ENCODE data around the gene MPP2. TPM values are rescaled to one million over a fixed set of nuclear protein-coding genes. Genes with fewer than 3 reads are reported as not detected.

MPP2 gene
- total RNA-seq, 1 donor from 2014 or later, result not detected

- Mint-ChIP-seq H3K4me3 (no peak overlapping the region), H3K4me1 (peaks cover 8% of the 10 kb centered on the region), H3K27ac (no peak overlapping the region), H3K36me3 (ENCODE audit: low read depth) (no peaks in the 10 kb centered on the region), H3K9me3 (no peaks in the 10 kb centered on the region), H3K27me3 (peaks cover 20% of the 10 kb centered on the region)
- no peak for ATAC-seq (ENCODE audit: low read depth)
- ChIA-PET CTCF (interaction anchor here (1.1 kb wide), 1 partner anchor 29 kb away, joined by 3 read pairs; no protein-coding TSS in a partner anchor), POLR2A (interaction anchor here (0.6 kb wide), 1 partner anchor 237 kb away, joined by 8 read pairs; no protein-coding TSS in a partner anchor)
- intact Hi-C loops (cut with micrococcal nuclease), result loop anchor here (2.0 kb wide), 1 partner anchor 60 kb away; no protein-coding TSS in a partner anchor
- TF ChIP-seq, protein P1, sequence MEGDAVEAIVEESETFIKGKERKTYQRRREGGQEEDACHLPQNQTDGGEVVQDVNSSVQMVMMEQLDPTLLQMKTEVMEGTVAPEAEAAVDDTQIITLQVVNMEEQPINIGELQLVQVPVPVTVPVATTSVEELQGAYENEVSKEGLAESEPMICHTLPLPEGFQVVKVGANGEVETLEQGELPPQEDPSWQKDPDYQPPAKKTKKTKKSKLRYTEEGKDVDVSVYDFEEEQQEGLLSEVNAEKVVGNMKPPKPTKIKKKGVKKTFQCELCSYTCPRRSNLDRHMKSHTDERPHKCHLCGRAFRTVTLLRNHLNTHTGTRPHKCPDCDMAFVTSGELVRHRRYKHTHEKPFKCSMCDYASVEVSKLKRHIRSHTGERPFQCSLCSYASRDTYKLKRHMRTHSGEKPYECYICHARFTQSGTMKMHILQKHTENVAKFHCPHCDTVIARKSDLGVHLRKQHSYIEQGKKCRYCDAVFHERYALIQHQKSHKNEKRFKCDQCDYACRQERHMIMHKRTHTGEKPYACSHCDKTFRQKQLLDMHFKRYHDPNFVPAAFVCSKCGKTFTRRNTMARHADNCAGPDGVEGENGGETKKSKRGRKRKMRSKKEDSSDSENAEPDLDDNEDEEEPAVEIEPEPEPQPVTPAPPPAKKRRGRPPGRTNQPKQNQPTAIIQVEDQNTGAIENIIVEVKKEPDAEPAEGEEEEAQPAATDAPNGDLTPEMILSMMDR (IDR thresholded peaks at IDR 0.05), result no peak
- no peak for DNase-seq
These were observed 31.5 kb upstream of the MPP2 start for GRCh38 chr17:43938838-43939182.

GRCh38 chr17:43936434-43936833, 29.1 kb upstream of the MPP2 start:
- intact Hi-C loops (cut with micrococcal nuclease), result no loop called here
- H3K4me1 Mint-ChIP-seq, result peaks cover 8% of the 10 kb centered on the region
- ATAC-seq (ENCODE audit: low read depth) (no peak), DNase-seq (no peak)
- no peak overlapping the region for H3K4me3 Mint-ChIP-seq
- H3K27ac Mint-ChIP-seq, result no peak overlapping the region
- H3K27me3 Mint-ChIP-seq, result peaks cover 24% of the 10 kb centered on the region
- no peaks in the 10 kb centered on the region for H3K36me3 Mint-ChIP-seq (ENCODE audit: low read depth)
- ChIA-PET CTCF (no interaction called here), POLR2A (no interaction called here)
- H3K9me3 Mint-ChIP-seq, result no peaks in the 10 kb centered on the region
- TF ChIP-seq, protein P1 (IDR thresholded peaks at IDR 0.05), result no peak

- H3K27ac Mint-ChIP-seq, result no peak overlapping the region
- H3K4me3 Mint-ChIP-seq, result no peak overlapping the region
- H3K9me3 Mint-ChIP-seq, result no peaks in the 10 kb centered on the region
- TF ChIP-seq, protein P1 (IDR thresholded peaks at IDR 0.05), result no peak
- intact Hi-C loops (cut with micrococcal nuclease), result no loop called here
- peaks cover 8% of the 10 kb centered on the region for H3K4me1 Mint-ChIP-seq
- H3K27me3 Mint-ChIP-seq, result peaks cover 24% of the 10 kb centered on the region
- ChIA-PET CTCF (no interaction called here), POLR2A (no interaction called here)
- no peaks in the 10 kb centered on the region for H3K36me3 Mint-ChIP-seq (ENCODE audit: low read depth)
- DNase-seq, result no peak
- no peak for ATAC-seq (ENCODE audit: low read depth)
These were observed 28.6 kb upstream of the MPP2 start for GRCh38 chr17:43935926-43936261.

GRCh38 chr17:43935204-43935925, 28.0 kb upstream of the MPP2 start:
- Mint-ChIP-seq H3K36me3 (ENCODE audit: low read depth) (no peaks in the 10 kb centered on the region), H3K27me3 (peaks cover 22% of the 10 kb centered on the region), H3K9me3 (no peaks in the 10 kb centered on the region), H3K4me3 (no peak overlapping the region), H3K27ac (no peak overlapping the region), H3K4me1 (peaks cover 8% of the 10 kb centered on the region)
- POLR2A ChIA-PET, result no interaction called here
- intact Hi-C loops (cut with micrococcal nuclease), result no loop called here
- TF ChIP-seq, protein P1 (IDR thresholded peaks at IDR 0.05), result no peak
- CTCF ChIA-PET, result no interaction called here
- no peak for ATAC-seq (ENCODE audit: low read depth)
- no peak for DNase-seq

GRCh38 chr17:43932923-43933322, 25.6 kb upstream of the MPP2 start:
- ATAC-seq (ENCODE audit: low read depth) (no peak), DNase-seq (no peak)
- H3K4me1 Mint-ChIP-seq, result peaks cover 6% of the 10 kb centered on the region
- intact Hi-C loops (cut with micrococcal nuclease), result no loop called here
- CTCF ChIA-PET, result interaction anchor here (1.5 to 1.7 kb wide), 2 partner anchors 11 to 23 kb away, joined by 3 read pairs; no protein-coding TSS in a partner anchor
- no peaks in the 10 kb centered on the region for H3K36me3 Mint-ChIP-seq (ENCODE audit: low read depth)
- no peak overlapping the region for H3K4me3 Mint-ChIP-seq
- TF ChIP-seq, protein P1 (IDR thresholded peaks at IDR 0.05), result no peak
- H3K9me3 Mint-ChIP-seq, result no peaks in the 10 kb centered on the region
- no peak overlapping the region for H3K27ac Mint-ChIP-seq
- POLR2A ChIA-PET, result no interaction called here
- H3K27me3 Mint-ChIP-seq, result peaks cover 14% of the 10 kb centered on the region
